Measurements from ENCODE around the gene IFI35.

- TF ChIP-seq CTCF (IDR thresholded peaks at IDR 0.05) (no peak), POLR2AphosphoS5 (IDR thresholded peaks at IDR 0.05) (no peak), POLR2A (IDR thresholded peaks at IDR 0.05; ENCODE audit: low read depth) (no peak), EP300 (IDR thresholded peaks at IDR 0.05) (no peak)
Observed at GRCh38 chr17:43013296-43013695, 6.7 kb downstream of the IFI35 start.

Data from esophagus muscularis mucosa (tissue), 4 donors.